Stimulated activated CD4-positive, alpha-beta T cell treated with anti-CD3 and anti-CD28 coated beads, Interleukin-15, amount 100 ng/mL, for 48 hours (primary cell): Measurements from ENCODE around the gene SV2C.
"Not testable (repeated sequence)": the region's sequence is repeated elsewhere in the genome, so short reads cannot be mapped to it uniquely, and the experiment has no call there.

ENCODE experiments used
- DNase-seq, 2 donors: peaks; one replicate each; pipeline ENCODE4 v3.0.0-alpha.2; 2020; ENCODE audit warnings: low read depth in 2 of 2

Gene SV2C

DNA sequence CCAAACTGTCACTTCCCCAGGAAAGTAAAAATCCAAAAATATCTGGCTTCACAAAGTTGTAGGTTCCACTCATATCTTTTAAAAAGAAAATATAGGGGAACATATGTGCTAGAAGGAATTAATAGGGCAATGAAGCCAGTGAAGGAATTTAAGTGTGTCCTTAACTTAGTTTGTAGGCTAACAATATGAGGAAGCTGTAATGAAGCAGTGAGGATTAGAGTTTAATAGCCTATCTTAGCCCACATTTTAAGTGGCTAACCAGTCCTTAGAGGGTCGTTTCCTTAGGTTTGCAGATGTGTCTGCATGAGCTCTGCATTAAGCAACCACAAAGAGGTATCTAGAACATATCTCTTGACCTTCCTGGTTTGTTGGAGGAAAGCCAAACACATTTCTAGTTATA, 218.7 kb downstream of the SV2C start:
- DNase-seq, result not testable (repeated sequence)

DNA sequence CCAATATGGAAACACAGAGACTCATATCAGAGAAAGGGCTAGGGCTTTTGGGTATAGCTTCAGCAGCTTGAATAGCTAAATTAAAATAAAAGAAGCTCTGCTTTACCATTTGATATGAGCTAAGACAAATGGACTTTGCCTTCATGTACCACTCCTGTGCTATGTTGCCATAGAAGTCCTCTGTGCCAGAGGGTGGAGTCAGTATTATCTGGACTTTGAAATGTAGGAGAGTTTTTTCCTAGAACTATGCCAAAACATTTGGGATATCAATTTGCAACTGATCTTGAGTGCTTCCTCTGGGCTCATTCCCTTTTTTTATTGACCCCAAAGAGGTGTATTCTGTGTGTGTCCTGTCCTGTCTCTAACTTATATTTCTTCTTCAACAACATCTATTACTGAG, 219.5 kb downstream of the SV2C start:
- not testable (repeated sequence) for DNase-seq

DNA sequence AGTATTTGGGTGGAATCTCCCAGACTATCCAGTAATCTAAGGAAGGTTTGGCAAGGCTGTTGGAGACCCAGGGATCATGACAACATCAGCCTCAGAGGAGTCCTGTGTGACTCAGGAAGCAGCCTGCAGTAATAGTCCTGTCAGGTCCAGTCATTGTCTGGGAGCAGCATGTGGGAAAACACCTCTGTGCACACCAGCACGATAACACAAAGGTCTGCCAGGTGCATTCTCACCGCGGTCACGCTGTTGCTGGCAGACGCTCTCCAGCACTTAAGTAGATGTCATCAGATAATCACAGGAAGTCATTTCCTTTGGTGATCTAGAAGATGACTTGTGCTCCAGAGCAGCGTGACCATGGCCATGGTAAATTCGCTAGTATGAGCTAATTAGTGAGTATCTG, 220.7 kb downstream of the SV2C start:
- DNase-seq, result peak; percentile 14 to 19

GRCh38 chr5:76305269-76305668, 222.1 kb downstream of the SV2C start:
- no peak for DNase-seq

- DNase-seq, result no peak
Measured at GRCh38 chr5:76305775-76306174, 222.6 kb downstream of the SV2C start.

DNA sequence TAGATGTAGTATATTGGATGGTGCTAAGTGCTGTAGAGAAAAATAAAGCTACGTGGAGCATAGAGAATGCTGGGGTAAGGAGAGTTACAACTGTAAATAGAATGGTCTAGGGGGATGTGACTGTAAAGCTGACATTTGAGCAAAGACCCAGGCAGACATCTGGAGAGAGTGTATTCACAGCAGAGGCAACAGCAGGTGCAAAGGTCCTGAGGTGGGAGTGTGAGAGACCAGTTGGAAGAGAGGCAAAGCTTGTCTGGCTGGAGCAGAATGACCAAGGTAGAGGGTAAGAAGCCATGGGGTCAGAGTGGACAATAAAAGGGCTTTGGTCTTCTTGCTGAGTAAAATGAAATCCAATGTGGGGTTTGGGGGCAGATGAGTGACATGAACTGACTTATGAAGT, 227.0 kb downstream of the SV2C start:
- DNase-seq, result no peak

DNA sequence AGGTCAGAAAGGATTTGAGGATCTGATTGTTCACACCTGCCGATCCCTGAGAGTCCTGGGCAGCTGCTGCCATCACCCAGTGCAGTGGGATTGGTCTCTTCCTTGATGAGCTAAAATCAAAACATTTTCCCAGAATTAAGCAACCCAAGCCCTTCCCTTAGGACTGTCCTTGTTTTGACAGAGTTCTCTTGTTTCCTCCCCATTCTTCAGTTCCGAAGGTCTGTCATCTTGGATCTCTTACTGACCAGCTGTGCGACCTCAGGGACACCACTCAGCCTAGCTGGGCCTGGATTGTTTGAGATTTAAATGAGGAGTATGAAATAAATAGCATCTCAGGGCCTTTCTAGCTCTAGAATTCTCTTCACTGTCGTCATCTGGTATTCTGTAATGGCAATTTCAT, 229.6 kb downstream of the SV2C start:
- no peak for DNase-seq

DNA sequence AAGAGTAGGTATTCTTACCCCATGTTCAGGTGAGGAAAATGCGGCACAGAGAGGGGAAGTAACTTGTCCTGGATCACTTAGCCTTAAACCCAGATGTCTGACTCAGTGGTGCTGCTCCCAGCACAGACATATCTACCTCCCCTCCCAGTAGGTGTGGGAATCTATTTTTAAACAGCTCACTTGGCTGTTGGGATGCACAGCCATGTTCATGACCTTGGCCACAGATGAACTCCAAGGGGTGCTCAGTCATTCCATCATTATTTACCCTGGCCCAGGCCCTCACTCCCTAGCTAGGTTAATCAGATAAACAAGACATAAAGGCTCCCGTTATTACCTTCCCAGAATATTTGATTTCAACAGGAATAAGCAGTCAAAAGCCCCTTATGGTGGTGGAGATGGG, 231.5 kb downstream of the SV2C start:
- no peak for DNase-seq

- DNase-seq, result no peak
Measured at GRCh38 chr5:76319673-76320072, 236.5 kb downstream of the SV2C start.

- not testable (repeated sequence) for DNase-seq
Measured at GRCh38 chr5:76323494-76323893, 240.3 kb downstream of the SV2C start.

DNA sequence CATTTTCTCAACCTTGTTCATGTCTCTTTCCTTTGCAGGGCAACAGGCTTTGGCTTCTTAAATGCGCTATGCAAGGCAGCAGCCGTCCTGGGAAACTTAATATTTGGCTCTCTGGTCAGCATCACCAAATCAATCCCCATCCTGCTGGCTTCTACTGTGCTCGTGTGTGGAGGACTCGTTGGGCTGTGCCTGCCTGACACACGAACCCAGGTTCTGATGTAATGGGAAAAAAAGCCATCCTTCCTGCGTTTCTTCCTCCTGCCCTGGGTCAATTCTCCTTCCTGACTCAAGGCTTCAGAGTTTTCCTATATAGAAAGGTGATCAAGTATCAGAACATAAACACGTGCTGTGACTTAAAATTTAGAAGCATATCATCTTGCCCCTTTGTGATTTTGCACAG, 242.1 kb downstream of the SV2C start:
- no peak for DNase-seq

- DNase-seq, result no peak
Measured at GRCh38 chr5:76325876-76326491, 242.8 kb downstream of the SV2C start.

- no peak for DNase-seq
Measured at GRCh38 chr5:76326577-76327302, 243.6 kb downstream of the SV2C start.

GRCh38 chr5:76329346-76329745, 246.2 kb downstream of the SV2C start:
- no peak for DNase-seq

DNA sequence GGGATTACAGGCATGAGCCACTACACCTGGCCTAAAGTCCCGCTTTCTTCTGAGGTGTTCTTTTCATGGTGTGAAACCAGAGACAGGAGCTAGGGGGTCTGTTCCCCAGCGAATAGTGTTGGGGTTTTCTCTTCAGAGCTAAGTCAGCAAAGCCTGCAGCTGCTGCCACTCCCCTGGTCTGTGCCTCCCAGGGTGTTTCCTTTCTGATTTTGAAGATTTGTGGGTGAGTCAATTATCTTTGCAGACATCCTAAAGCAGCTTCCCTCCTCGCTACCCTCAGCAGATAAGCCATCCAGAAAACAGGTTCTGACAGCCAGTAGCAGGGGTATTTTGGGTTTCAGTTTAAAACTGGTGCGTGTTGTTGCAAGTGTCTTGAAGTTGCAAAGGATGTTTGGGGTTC, 247.9 kb downstream of the SV2C start:
- no peak for DNase-seq

GRCh38 chr5:76332102-76332501, 248.9 kb downstream of the SV2C start:
- DNase-seq, result no peak

- no peak for DNase-seq
Measured at GRCh38 chr5:76332611-76333205, 249.5 kb downstream of the SV2C start.

GRCh38 chr5:76333571-76333970, 250.4 kb downstream of the SV2C start:
- DNase-seq, result no peak

- no peak for DNase-seq
Measured at GRCh38 chr5:76334574-76334973, 251.4 kb downstream of the SV2C start.

DNA sequence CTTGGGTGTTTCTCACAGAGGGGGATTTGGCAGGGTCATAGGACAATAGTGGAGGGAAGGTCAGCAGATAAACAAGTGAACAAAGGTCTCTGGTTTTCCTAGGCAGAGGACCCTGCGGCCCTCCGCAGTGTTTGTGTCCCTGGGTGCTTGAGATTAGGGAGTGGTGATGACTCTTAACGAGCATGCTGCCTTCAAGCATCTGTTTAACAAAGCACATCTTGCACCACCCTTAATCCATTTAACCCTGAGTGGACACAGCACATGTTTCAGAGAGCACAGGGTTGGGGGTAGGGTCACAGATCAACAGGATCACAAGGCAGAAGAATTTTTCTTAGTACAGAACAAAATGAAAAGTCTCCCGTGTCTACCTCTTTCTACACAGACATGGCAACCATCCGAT, 252.3 kb downstream of the SV2C start:
- DNase-seq, result not testable (repeated sequence)

- DNase-seq, result not testable (repeated sequence)
Measured at GRCh38 chr5:76336253-76336809, 253.1 kb downstream of the SV2C start.

GRCh38 chr5:76337953-76338451, 254.8 kb downstream of the SV2C start:
- DNase-seq, result peak in 1 of 2 donors; percentile 18

DNA sequence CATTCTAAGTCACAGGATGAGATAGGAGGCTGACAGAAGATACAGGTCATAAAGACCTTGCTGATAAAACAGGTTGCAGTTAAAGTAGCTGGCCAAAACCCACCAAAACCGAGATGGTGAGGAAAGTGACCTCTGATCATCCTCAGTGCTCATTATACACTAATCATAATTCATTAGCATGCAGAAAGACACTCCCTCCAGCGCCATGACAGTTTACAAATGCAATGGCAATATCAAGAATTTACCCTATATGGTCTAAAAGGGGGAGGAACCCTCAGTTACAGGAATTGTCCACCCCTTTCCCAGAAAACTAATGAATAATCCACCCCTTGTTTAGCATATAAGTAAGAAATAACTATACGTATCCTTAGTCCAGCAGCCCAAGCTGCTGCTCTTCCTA, 256.7 kb downstream of the SV2C start:
- no peak for DNase-seq
